Measurements from ENCODE around the gene TECPR1. TPM values are rescaled to one million over a fixed set of nuclear protein-coding genes. Genes with fewer than 3 reads are reported as not detected.

Gene TECPR1
- total and polyA plus RNA-seq, 2 donors (not counting 3 experiments of a cell fraction or from before 2014, with no cell fraction given) = 12.3 to 97.5 TPM

GRCh38 chr7:98213296-98213887, 38.6 kb downstream of the TECPR1 start:
- DNase-seq (ENCODE audit: low read depth, low spot score) = no peak
- Histone ChIP-seq H3K27ac (ENCODE audit: insufficient read depth, low read depth, low read length) (no peak overlapping the region), H2AFZ (ENCODE audit: low read depth, low read length) (no peak overlapping the region), H3K9me1 (replicated peaks; ENCODE audit: control insufficient read depth, extremely low read depth, insufficient read depth, low read length) (no peaks in the 10 kb centered on the region), H3K9ac (replicated peaks; ENCODE audit: extremely low read depth, insufficient read depth, low read length) (no peak overlapping the region), H3K9me3 (replicated peaks; ENCODE audit: control insufficient read depth, insufficient read depth, low read length) (no peaks in the 10 kb centered on the region), H3K27me3 (ENCODE audit: control insufficient read depth in 2 of 2, insufficient read depth in 2 of 2, low read length in 2 of 2) (no peaks in the 10 kb centered on the region), H3K4me2 (ENCODE audit: insufficient read depth, low read length) (no peak overlapping the region), H4K20me1 (replicated peaks; ENCODE audit: control insufficient read depth, extremely low read depth, insufficient read depth, low read length) (no peaks in the 10 kb centered on the region), H3K36me3 (ENCODE audit: control insufficient read depth in 2 of 2, extremely low read depth in 1 of 2, insufficient read depth in 2 of 2, low read length in 2 of 2) (peaks cover 2 to 15% of the 10 kb centered on the region in 2 experiments), H3K79me2 (ENCODE audit: control insufficient read depth, insufficient read depth, low read length) (no peaks in the 10 kb centered on the region), H3K4me3 (replicated peaks in 1 of 3; ENCODE audit: insufficient read depth in 1 of 3, low read depth in 1 of 3, low read length in 3 of 3) (no peak overlapping the region), H3K4me1 (ENCODE audit: control insufficient read depth, extremely low read depth, insufficient read depth, low read length) (peaks cover 2% of the 10 kb centered on the region)
- POLR2A ChIA-PET = no interaction called here
- dilution Hi-C loops (cut with MboI; ENCODE audit: extremely low pct_ligation_motif_present, low sequenced_read_pairs) = no loop called here
- intact Hi-C loops (cut with micrococcal nuclease) = no loop called here
- TF ChIP-seq POLR2A (IDR thresholded peaks at IDR 0.05; ENCODE audit: low read depth, low read length) (peak; percentile 20), MYC (IDR thresholded peaks at IDR 0.05; ENCODE audit: low read depth, low read length) (no peak)
- no TSS peak for BruUV-seq (replicated peaks)
- FAIRE-seq = no peak
- CTCF ChIA-PET = interaction anchor here (1.0 to 2.4 kb wide), 2 partner anchors 45 to 192 kb away, joined by 3 to 8 read pairs; no protein-coding TSS in a partner anchor

GRCh38 chr7:98212532-98213041, 39.4 kb downstream of the TECPR1 start:
- no peaks in the 10 kb centered on the region for H3K27me3 ChIP-seq (ENCODE audit: control insufficient read depth in 2 of 2, insufficient read depth in 2 of 2, low read length in 2 of 2)
- BruUV-seq (replicated peaks) = no TSS peak
- no peak overlapping the region for H3K4me3 ChIP-seq (replicated peaks in 1 of 3; ENCODE audit: insufficient read depth in 1 of 3, low read depth in 1 of 3, low read length in 3 of 3)
- H4K20me1 ChIP-seq (replicated peaks; ENCODE audit: control insufficient read depth, extremely low read depth, insufficient read depth, low read length) = no peaks in the 10 kb centered on the region
- ChIA-PET CTCF (interaction anchor here (1.2 to 2.4 kb wide), 2 partner anchors 44 to 191 kb away, joined by 5 to 8 read pairs; no protein-coding TSS in a partner anchor), POLR2A (no interaction called here)
- TF ChIP-seq POLR2A (IDR thresholded peaks at IDR 0.05; ENCODE audit: low read depth, low read length) (no peak), MAX (IDR thresholded peaks at IDR 0.05; ENCODE audit: insufficient read depth, insufficient read length) (no peak), EZH2 (IDR thresholded peaks at IDR 0.05; ENCODE audit: borderline replicate concordance, low read depth, low read length, severe bottlenecking) (no peak), POLR2AphosphoS5 (IDR thresholded peaks at IDR 0.05; ENCODE audit: insufficient read depth, low read depth, low read length) (peak; percentile 16), CTCF (IDR thresholded peaks at IDR 0.05; ENCODE audit: extremely low read depth in 1 of 2, insufficient read depth in 1 of 2, low read depth in 1 of 2, low read length in 2 of 2) (no peak)
- H3K4me2 ChIP-seq (ENCODE audit: insufficient read depth, low read length) = no peak overlapping the region
- H3K4me1 ChIP-seq (ENCODE audit: control insufficient read depth, extremely low read depth, insufficient read depth, low read length) = no peaks in the 10 kb centered on the region
- H3K9ac ChIP-seq (replicated peaks; ENCODE audit: extremely low read depth, insufficient read depth, low read length) = no peak overlapping the region
- H3K9me3 ChIP-seq (replicated peaks; ENCODE audit: control insufficient read depth, insufficient read depth, low read length) = no peaks in the 10 kb centered on the region
- DNase-seq (ENCODE audit: low read depth, low spot score) (no peak), FAIRE-seq (no peak)
- no peaks in the 10 kb centered on the region for H3K9me1 ChIP-seq (replicated peaks; ENCODE audit: control insufficient read depth, extremely low read depth, insufficient read depth, low read length)
- intact Hi-C loops (cut with micrococcal nuclease) = no loop called here
- no peak overlapping the region for H2AFZ ChIP-seq (ENCODE audit: low read depth, low read length)
- no peaks in the 10 kb centered on the region for H3K79me2 ChIP-seq (ENCODE audit: control insufficient read depth, insufficient read depth, low read length)
- H3K27ac ChIP-seq (ENCODE audit: insufficient read depth, low read depth, low read length) = no peak overlapping the region
- dilution Hi-C loops (cut with MboI; ENCODE audit: extremely low pct_ligation_motif_present, low sequenced_read_pairs) = no loop called here
- peaks cover 2 to 12% of the 10 kb centered on the region in 2 experiments for H3K36me3 ChIP-seq (ENCODE audit: control insufficient read depth in 2 of 2, extremely low read depth in 1 of 2, insufficient read depth in 2 of 2, low read length in 2 of 2)
